H1 (cell line): Measurements from ENCODE around the gene HLA-DPB1.

ENCODE experiments used
- BRCA1 ChIP-seq: IDR thresholded peaks from 2 replicates; pipeline ENCODE4 v1.6.1; 2012; ENCODE audit warnings: low read depth, low read length, improper control_type of control experiment
- POLR2AphosphoS5 ChIP-seq: IDR thresholded peaks from 2 replicates; pipeline ENCODE4 v1.6.1; 2011; ENCODE audit warnings: low read depth, low read length
- TAF7 ChIP-seq: optimal IDR thresholded peaks from 2 replicates; pipeline ENCODE3; 2011; ENCODE audit warnings: low read depth, mild to moderate bottlenecking, inconsistent platforms, low read length, moderate library complexity, borderline replicate concordance
- YY1 ChIP-seq: IDR thresholded peaks from 2 replicates; pipeline ENCODE4 v1.6.1; 2011; ENCODE audit warnings: low read depth, mild to moderate bottlenecking, low read length
- TF ChIP-seq, protein P1 (sequence below): IDR thresholded peaks from 2 replicates; pipeline ENCODE4 v1.6.1; 2011; ENCODE audit warnings: low read length, improper control_type of control experiment
- TF ChIP-seq, protein P2 (sequence below), 3 experiments: IDR thresholded peaks; 1 replicate in 2 of 3; 2 replicates in 1 of 3; pipeline versions ENCODE4 v1.5.1 to v1.6.1; 2011; ENCODE audit warnings: low read length in 3 of 3, mild to moderate bottlenecking in 3 of 3, inconsistent platforms in 2 of 3, low read depth in 1 of 3, moderate library complexity in 1 of 3; ENCODE audit not compliant: insufficient read depth in 1 of 3; ENCODE audit errors: control extremely low read depth in 1 of 3

DNA sequence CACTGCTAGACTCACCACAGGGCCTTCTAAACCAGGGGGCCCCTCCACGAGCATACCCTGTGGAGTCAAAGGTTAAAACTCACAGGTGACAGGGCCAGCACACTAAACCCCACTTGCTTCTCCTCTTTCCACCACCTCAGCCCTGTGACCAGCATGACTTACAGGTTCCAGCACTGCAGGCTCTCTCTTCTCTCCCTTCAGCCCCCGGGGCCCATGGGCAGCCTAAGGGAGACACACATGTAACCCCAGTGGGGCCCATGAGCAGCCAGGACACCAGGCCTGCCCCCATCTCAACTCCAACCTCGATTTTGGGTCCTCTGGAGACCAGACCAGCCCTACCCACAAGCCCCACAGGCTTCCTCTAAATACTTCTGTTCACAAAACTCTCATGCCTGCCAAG, 28.0 kb downstream of the HLA-DPB1 start:
- no peak for TF ChIP-seq TAF7
- TF ChIP-seq, protein P1, sequence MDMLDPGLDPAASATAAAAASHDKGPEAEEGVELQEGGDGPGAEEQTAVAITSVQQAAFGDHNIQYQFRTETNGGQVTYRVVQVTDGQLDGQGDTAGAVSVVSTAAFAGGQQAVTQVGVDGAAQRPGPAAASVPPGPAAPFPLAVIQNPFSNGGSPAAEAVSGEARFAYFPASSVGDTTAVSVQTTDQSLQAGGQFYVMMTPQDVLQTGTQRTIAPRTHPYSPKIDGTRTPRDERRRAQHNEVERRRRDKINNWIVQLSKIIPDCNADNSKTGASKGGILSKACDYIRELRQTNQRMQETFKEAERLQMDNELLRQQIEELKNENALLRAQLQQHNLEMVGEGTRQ = no peak
- TF ChIP-seq, protein P2, sequence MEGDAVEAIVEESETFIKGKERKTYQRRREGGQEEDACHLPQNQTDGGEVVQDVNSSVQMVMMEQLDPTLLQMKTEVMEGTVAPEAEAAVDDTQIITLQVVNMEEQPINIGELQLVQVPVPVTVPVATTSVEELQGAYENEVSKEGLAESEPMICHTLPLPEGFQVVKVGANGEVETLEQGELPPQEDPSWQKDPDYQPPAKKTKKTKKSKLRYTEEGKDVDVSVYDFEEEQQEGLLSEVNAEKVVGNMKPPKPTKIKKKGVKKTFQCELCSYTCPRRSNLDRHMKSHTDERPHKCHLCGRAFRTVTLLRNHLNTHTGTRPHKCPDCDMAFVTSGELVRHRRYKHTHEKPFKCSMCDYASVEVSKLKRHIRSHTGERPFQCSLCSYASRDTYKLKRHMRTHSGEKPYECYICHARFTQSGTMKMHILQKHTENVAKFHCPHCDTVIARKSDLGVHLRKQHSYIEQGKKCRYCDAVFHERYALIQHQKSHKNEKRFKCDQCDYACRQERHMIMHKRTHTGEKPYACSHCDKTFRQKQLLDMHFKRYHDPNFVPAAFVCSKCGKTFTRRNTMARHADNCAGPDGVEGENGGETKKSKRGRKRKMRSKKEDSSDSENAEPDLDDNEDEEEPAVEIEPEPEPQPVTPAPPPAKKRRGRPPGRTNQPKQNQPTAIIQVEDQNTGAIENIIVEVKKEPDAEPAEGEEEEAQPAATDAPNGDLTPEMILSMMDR (IDR thresholded peaks at IDR 0.05; ENCODE audit: control extremely low read depth in 1 of 3, insufficient read depth in 1 of 3, low read depth in 1 of 3, low read length in 3 of 3) = no peak
- TF ChIP-seq BRCA1 = no peak
- no peak for TF ChIP-seq POLR2AphosphoS5
- no peak for TF ChIP-seq YY1
